Ascending aorta (tissue), 2 donors: ENCODE data around the gene RGS6. TPM values are rescaled to one million over a fixed set of nuclear protein-coding genes. Genes with fewer than 3 reads are reported as not detected.
A peak's percentile ranks its signal among the peaks of the same experiment; 100 is the strongest.

Experiments used
- DNase-seq, 2 donors: peaks; one replicate each; pipeline ENCODE4 v3.0.0-alpha.2; 2019; ENCODE audit warnings: low spot score in 2 of 2
- H3K27ac ChIP-seq, 2 donors: fragments of 200-600 bp; sonication (generic); one replicate each; pipeline ENCODE4 v1.5.1; 2016 to 2017; ENCODE audit warnings: mild to moderate bottlenecking in 1 of 2
- H3K27me3 ChIP-seq: fragments of 200-600 bp; sonication (generic); one replicate; pipeline ENCODE4 v1.5.1; 2017
- H3K36me3 ChIP-seq, 2 donors: fragments of 200-600 bp; sonication (generic); one replicate each; pipeline ENCODE4 v1.5.1; 2016
- H3K4me1 ChIP-seq, 2 donors: fragments of 200-600 bp; sonication (generic); one replicate each; pipeline ENCODE4 v1.5.1; 2016 to 2017; ENCODE audit warnings: mild to moderate bottlenecking in 1 of 2
- H3K4me3 ChIP-seq, 2 donors: fragments of 200-600 bp; sonication (generic); one replicate each; pipeline ENCODE4 v1.5.1; 2016 to 2017; ENCODE audit warnings: mild to moderate bottlenecking in 1 of 2
- H3K9me3 ChIP-seq, 2 donors: fragments of 200-600 bp; sonication (generic); one replicate each; pipeline ENCODE4 v1.5.1; 2016
- intact Hi-C: fragments of 100-400 bp; cut with DNase I; formaldehyde crosslinking; loops from one replicate; pipeline ENCODE4 v1.15.1; 2023
- total RNA-seq: library from RNA; depleted of rRNA; stranded (reverse); fragments of >200 nt; gene quantifications from one replicate; pipeline ENCODE4 v1.1.0, GENCODE V29; 2016
- TF ChIP-seq, protein P1 (sequence below), 3 experiments: fragments of 200-600 bp in 2 of 3; fragments of 450-650 bp in 1 of 3; sonication (generic) in 2 of 3; IDR thresholded peaks; one replicate each; pipeline ENCODE4 v1.5.1; 2016 to 2019; ENCODE audit warnings: antibody characterized with exemption in 3 of 3, mild to moderate bottlenecking in 1 of 3, moderate library complexity in 1 of 3

Gene RGS6
- total RNA-seq, 1 donor from 2014 or later = 0.11 TPM

DNA sequence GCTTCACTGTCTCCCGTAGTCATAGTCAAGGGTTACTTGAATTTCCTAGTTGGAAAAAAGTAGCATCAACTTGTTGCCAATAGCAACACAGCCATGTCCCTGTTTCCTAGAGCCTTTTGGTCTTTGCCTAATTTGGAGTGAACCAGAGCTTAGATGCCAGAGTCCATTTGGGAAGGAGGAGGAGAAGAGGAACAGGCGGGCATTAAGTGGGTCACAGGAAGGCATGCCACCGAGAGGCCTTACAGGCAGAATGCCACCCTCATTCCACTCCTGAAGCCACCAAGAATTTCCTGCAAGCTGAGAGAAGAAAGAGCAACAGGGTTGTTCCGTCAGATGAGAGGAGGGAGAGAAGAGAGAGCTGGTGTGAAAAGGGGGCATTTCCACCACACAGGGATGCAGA, 622.2 kb downstream of the RGS6 start:
- H3K4me1 ChIP-seq = peaks cover 9 to 25% of the 10 kb centered on the region in 2 donors
- H3K27ac ChIP-seq = peak overlapping the region; percentile 69
- no peaks in the 10 kb centered on the region for H3K9me3 ChIP-seq
- H3K27me3 ChIP-seq = no peaks in the 10 kb centered on the region
- H3K36me3 ChIP-seq = no peaks in the 10 kb centered on the region
- peak in 1 of 2 donors; percentile 65 for DNase-seq
- no peak overlapping the region for H3K4me3 ChIP-seq
- intact Hi-C loops = loop anchor here (10.0 kb wide), 1 partner anchor 260 kb away; no protein-coding TSS in a partner anchor
- TF ChIP-seq, protein P1, sequence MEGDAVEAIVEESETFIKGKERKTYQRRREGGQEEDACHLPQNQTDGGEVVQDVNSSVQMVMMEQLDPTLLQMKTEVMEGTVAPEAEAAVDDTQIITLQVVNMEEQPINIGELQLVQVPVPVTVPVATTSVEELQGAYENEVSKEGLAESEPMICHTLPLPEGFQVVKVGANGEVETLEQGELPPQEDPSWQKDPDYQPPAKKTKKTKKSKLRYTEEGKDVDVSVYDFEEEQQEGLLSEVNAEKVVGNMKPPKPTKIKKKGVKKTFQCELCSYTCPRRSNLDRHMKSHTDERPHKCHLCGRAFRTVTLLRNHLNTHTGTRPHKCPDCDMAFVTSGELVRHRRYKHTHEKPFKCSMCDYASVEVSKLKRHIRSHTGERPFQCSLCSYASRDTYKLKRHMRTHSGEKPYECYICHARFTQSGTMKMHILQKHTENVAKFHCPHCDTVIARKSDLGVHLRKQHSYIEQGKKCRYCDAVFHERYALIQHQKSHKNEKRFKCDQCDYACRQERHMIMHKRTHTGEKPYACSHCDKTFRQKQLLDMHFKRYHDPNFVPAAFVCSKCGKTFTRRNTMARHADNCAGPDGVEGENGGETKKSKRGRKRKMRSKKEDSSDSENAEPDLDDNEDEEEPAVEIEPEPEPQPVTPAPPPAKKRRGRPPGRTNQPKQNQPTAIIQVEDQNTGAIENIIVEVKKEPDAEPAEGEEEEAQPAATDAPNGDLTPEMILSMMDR (IDR thresholded peaks at IDR 0.05) = no peak

DNA sequence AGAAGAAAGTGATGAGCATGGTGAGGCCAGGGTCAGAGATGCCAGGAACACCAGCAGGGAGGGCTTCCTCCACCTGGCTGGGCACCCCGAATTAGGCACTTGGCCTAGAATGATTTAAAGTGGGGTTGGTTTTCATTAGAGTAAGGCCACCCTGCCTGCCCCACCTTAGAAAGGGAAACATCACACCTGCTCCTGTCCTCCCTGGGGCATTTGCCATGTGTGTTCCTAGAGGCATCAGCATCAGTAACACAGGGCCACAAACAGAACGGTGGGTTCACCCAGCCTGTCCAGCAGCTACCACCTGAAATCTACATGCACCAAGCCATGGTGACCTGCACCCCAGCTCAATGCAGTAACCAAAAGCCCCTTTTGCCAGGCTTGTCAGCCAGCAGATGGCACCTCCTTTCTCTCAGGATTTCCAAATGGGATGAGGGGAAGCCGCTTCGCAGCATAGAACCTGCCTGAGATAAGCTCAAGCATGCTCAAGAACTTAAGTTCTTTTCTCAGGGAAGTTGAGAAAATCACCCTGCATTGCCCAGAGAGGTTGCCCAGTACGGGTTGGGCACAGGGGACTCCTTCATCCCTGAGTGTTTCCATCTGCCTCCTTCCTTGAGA, 622.9 kb downstream of the RGS6 start:
- Histone ChIP-seq H3K27me3 (no peaks in the 10 kb centered on the region), H3K4me1 (peaks cover 9 to 32% of the 10 kb centered on the region in 2 donors), H3K9me3 (no peaks in the 10 kb centered on the region), H3K4me3 (no peak overlapping the region), H3K27ac (peak overlapping the region; percentile 69), H3K36me3 (no peaks in the 10 kb centered on the region)
- TF ChIP-seq, protein P1 (IDR thresholded peaks at IDR 0.05) = no peak
- intact Hi-C loops = loop anchor here (5.0 to 10.0 kb wide), 4 partner anchors 162 to 352 kb away; no protein-coding TSS in a partner anchor
- DNase-seq = peak in 1 of 2 donors; percentile 38

DNA sequence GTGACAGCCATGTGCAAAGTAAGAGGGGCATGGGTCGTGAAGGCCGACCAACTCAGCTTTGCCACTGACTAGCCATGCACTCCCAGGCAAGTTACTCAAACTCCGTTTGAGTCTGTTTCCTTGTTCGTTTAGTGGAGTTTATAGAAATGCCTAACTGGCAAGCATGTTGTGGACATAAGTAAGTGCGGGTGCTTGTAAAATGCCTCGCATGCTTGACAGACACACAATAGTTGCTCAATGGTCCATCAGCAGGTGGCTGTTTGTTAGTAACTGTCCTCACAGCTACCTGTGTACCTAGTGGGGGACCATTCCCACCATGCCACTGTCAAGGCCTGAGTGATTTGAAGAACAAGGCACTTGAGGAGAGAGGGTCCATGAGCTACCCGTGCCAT, 623.4 kb downstream of the RGS6 start:
- Histone ChIP-seq H3K27ac (peak overlapping the region; percentile 69), H3K4me3 (no peak overlapping the region), H3K9me3 (no peaks in the 10 kb centered on the region), H3K36me3 (no peaks in the 10 kb centered on the region), H3K27me3 (no peaks in the 10 kb centered on the region), H3K4me1 (peaks cover 9 to 32% of the 10 kb centered on the region in 2 donors)
- TF ChIP-seq, protein P1 (IDR thresholded peaks at IDR 0.05) = no peak
- intact Hi-C loops = loop anchor here (5.0 to 10.0 kb wide), 4 partner anchors 162 to 352 kb away; no protein-coding TSS in a partner anchor
- peak in 1 of 2 donors; percentile 44 for DNase-seq

DNA sequence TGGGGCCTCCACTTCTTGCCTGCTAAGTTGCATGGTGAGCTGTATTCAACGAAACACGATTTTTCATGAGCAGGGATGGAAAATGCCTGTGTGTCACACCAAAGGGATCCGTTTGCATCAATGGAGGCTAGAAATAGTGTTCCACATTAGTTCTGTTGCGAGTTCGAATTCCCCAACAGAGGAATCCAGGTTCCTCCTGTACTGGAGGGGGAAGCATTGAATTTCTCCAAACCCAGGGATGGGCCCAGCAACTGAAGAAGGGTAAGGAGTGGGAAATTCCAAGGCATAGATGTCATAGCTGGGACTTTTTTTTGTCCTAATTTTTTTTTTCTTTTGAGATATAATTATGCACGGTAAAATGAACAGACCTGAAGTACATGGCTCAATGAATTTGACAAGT, 625.4 kb downstream of the RGS6 start:
- DNase-seq = no peak
- H3K36me3 ChIP-seq = no peaks in the 10 kb centered on the region
- TF ChIP-seq, protein P1 (IDR thresholded peaks at IDR 0.05) = no peak
- H3K4me3 ChIP-seq = no peak overlapping the region
- no peaks in the 10 kb centered on the region for H3K27me3 ChIP-seq
- H3K9me3 ChIP-seq = no peaks in the 10 kb centered on the region
- peaks cover 7 to 32% of the 10 kb centered on the region in 2 donors for H3K4me1 ChIP-seq
- intact Hi-C loops = loop anchor here (5.0 to 10.0 kb wide), 4 partner anchors 160 to 350 kb away; no protein-coding TSS in a partner anchor
- H3K27ac ChIP-seq = no peak overlapping the region

DNA sequence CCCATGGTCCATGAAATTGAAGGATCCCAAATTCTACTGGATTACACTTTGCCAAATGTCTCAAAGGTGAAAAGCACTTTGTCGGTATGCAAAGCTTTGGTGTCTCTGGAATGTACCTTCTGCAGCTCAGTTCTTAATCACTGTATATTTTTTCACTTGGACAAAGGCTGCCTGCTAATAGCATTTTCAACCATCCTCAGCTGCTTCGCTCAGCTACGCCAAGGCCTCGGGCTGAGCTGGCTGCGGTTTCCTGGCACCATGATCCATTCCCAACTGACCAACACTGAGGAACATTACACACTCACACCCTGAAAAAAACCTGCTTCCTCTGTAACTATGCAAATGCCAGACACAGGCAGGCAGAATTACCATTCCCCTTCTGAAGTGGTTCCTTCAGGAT, 626.5 kb downstream of the RGS6 start:
- peaks cover 3 to 23% of the 10 kb centered on the region in 2 donors for H3K4me1 ChIP-seq
- H3K9me3 ChIP-seq = no peaks in the 10 kb centered on the region
- H3K36me3 ChIP-seq = no peaks in the 10 kb centered on the region
- H3K27me3 ChIP-seq = no peaks in the 10 kb centered on the region
- TF ChIP-seq, protein P1 (IDR thresholded peaks at IDR 0.05) = no peak
- H3K27ac ChIP-seq = peak overlapping the region; percentile 55 to 75
- intact Hi-C loops = loop anchor here (5.0 to 10.0 kb wide), 4 partner anchors 159 to 349 kb away; no protein-coding TSS in a partner anchor
- DNase-seq = no peak
- no peak overlapping the region for H3K4me3 ChIP-seq
